ENCODE data around the gene LANCL2.

- TF ChIP-seq CTCF (IDR thresholded peaks at IDR 0.05), result no peak
- no peak for TF ChIP-seq EZH2 (IDR thresholded peaks at IDR 0.05)
- TF ChIP-seq EZH2phosphoT487 (IDR thresholded peaks at IDR 0.05), result no peak
These were observed 73.1 kb downstream of the LANCL2 start for GRCh38 chr7:55438085-55438756.

Data from neural progenitor cell (in vitro differentiated cells).